HG02870 (cell line): ENCODE results near the gene AOAH.
"Not testable (repeated sequence)": the region's sequence is repeated elsewhere in the genome, so short reads cannot be mapped to it uniquely, and the experiment has no call there.

Source experiments
- ATAC-seq: cut with Tn5 transposase; IDR thresholded peaks from one replicate; pipeline ENCODE4 v1.9.1; 2021; ENCODE audit warnings: mild to moderate bottlenecking, moderate library complexity; ENCODE audit not compliant: unreplicated experiment

AOAH gene

DNA sequence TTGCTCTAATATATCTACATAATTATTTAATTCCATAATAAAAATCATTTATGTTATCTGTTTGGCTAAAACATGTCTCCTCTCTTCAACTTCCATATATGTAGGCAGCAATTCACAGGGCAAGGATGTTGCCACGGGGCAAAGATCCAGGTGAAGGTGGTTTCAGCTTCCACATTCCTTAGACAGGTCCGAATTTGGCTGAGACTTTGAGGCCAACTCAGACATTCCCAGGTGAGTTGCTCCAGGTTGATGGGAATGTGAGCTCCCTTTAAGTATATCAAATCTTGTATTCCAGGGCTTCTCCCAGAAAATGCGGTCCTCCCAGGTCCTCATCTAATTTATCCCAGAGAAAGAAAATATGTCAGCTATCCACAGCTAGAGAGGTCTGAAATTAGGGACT is 15.1 kb upstream of the AOAH start:
- no peak for ATAC-seq

DNA sequence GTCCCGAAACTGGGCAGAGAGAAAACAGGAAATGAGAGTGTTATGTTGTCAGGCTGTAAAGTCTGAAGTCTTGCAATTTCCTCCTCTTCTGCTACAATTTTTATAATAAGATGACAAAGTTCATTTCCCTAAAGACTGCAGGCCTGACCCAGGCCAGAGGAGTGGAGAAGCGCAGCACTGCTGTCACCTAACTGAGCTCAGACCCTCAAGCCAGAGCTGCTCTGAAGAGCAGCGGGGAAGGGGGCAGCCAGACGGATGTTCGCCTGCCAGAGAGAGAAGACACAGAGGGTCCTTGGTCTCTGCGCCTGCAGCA is 12.6 kb upstream of the AOAH start:
- no peak for ATAC-seq

DNA sequence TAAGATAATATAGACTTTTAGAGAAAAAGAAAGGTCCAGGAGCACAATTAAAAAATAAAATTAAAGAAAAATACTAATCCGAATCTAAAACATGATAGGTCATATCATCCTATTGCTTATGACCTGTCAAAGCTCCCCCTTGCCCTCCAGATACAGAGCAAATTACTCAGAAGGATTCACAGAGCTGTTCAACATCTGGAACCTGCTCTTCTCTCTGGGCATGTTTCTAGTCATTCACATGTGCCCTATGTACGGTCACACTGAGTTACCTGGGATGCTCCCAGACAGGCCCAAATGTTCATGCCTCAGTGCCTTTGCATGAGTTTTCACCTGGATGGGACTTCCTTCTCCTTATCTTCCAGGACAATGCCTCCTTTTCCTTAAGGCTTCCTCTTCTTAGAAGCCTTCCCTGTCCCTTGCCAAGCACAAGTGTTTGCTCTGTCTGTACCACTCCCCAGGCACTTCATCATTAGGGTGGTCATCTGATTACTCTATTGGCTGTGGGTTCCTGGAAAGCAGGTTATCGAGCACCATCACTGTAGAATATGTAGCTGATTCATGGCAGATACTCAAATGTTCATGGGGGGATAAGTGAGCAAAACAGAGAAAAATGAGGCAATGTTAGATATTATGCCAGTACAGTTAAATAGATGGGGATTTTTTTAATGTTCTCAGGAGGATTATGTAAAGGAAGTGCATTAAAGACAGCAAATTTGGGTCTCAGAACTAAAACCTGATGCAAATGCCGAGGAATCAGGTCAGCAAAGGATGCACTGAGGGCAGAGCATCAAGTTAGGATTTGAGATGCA is 12.0 kb upstream of the AOAH start:
- peak; percentile 93 for ATAC-seq

DNA sequence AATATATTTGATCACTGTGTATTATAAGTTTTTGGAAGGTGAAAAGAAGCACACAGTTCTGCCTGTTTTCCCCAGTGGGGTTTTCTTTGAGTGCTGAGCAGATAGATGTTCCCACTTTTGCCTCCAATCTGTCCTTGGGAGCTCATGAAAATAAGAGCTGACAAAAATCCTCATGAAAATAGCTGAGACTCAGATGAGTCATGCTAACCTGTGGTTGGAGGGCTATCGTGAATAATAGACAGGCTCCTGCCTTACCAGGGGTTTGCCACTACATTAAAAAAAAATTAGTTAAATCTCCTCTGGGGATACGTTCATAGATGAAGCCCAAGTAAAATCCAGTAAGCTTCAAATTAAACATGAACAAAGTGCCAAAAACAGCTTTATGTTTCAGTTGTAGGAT is 10.9 kb upstream of the AOAH start:
- ATAC-seq, result no peak

DNA sequence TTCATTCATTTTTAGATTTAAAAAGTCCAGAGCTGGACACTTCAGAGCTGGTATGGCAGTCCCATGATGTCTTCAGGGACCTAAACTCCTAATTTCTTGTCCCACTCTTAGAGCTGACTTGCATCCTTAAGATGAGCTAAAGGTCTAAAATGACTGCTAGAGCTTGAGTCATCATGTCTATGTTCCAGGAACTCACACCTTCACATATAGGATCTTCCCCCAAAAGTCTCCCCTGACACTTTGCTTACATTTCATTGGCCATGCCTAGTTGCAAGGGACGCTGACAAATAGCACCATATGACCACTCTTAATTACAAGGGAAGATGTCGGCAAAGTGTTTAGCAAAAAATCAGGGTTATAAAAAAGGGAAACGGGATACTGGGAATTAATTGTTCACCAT is 10.4 kb upstream of the AOAH start:
- ATAC-seq, result no peak

GRCh38 chr7:36733411-36733810 is 9.1 kb upstream of the AOAH start:
- ATAC-seq, result no peak

GRCh38 chr7:36732806-36733205 is 8.5 kb upstream of the AOAH start:
- ATAC-seq, result no peak

GRCh38 chr7:36730046-36730445 is 5.8 kb upstream of the AOAH start:
- ATAC-seq, result no peak

GRCh38 chr7:36728143-36728542 is 3.8 kb upstream of the AOAH start:
- no peak for ATAC-seq

DNA sequence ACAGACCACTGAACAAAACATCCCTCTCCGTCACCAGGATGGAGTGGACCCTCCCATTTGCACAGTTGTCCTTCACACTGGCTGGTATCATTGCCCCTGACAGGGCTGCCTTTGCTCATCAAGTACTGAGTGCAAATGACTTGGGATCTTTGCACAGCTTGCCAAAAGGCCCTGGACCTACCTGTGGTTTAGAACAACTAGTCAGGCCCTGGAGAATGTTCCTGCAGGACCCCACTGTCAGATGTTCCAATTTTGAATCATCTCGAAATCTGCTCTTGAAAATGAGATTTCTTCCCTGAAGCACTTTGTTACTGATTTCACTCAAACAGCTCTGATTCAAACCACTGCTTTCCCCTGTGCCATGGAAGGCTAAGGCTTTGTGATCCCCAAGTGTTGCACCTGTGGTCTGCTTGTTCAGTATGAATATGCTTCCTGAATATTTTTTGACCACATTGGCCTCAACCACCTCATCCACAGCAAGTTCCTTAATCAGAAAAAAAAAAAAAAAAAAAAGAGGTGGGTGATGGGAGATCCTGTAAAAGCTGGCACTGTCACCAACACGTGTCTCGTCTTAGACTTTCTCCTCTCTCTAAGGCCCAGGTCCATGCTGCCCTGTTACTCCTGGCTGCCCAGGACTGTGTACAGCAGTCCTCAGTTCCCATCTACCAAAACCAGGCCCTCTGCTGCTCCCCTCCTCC is 2.7 kb upstream of the AOAH start:
- ATAC-seq, result no peak

DNA sequence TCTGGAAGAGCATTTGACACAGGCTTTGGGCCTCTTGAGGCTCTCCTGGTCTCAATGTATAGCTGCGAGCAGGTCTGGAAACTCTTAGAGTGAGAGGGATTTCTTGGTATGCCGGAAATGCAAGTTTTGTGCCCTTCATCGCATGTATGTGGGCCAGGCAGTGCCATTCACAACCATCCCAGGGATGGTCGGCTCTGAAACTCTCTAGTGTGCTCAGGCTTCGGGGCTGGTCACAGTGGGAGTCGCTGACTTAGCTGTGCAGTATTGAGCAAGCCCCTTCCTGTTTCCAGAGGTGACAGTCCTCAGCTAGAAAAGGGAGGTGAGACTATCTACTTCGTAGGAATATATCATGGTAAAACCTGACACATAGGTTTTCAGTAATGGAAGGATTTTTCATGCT is 2.0 kb upstream of the AOAH start:
- no peak for ATAC-seq

DNA sequence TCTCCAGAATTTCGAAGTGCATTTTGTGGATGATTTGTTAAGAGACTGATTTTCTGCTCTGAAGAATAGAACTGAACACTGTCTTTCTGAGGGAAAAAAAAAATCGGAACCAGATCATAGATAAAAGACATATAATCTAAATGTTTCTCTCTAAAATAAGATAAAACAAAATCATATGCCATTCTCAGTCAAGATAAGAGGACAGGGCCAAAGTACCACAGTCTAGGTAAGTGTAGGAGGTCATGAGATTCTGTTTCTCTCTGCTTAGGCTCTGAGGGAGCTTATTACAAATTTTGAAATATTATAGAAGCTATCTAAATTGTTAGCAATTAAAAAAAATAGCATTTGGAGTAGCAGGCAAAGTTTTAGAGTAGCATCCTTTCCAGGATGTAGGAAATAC is 702 bp upstream of the AOAH start:
- ATAC-seq, result no peak

DNA sequence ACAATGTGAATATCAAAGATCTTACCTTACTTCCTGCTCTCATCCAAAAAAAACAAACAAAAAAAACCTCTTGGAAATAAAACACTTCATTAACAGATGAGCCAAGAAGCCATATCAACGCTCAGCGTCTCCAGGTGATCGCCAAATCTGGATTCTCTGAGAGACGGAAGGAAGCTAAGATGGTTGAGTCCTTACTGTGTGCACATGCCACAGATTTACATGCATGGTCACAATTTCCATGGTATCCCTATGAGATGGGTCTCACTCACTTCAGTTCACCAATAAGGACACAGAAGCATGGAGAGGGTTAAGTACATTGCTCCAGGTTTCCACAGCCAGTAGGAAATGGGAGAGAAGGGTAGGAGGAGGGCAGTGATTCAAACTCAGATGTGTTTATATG is 1.0 kb downstream of the AOAH start:
- ATAC-seq, result no peak

DNA sequence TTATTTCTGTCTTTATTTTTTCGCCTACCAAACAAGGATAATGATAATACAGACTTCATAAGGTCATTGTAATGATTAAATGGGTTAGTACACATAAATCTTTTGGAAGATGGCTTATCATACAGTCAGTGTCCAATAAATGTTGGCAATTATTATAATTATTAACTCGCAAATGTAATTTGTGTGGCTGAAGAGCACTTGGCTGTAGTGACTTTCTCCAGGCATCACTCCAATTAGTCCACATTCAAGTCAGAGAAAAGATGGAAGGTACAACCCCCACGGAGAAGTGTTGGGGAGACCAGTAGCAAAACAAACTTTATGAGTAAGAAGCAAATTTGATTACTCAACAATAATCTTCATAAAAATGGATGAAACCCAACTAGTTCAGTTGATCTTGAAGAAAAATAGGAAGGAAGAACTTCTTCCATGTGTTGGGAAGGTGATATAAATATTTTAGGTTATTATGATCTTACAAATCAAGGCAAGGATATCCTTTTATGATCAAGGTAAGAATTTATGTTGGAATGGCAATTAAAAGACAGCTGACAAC is 5.1 kb downstream of the AOAH start:
- ATAC-seq, result no peak

DNA sequence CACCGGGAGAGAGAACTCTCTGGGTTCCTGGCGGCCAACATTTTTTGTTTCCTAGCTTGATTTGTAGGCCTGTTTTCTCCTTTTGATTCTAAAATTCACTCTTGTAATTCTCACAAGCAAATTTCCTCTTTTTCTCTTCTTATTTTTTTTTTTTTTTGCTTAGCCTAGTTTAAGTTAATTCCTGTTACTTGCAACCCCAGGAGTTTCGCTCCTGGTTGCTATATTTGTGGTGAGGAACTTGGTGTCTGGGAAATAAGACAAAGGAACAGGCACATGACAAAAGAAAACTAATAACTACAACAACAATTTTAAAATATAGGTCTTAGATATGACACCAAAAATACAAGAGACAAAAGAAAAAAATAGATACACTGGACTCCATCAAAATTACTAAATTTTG is 6.7 kb downstream of the AOAH start:
- ATAC-seq, result no peak

DNA sequence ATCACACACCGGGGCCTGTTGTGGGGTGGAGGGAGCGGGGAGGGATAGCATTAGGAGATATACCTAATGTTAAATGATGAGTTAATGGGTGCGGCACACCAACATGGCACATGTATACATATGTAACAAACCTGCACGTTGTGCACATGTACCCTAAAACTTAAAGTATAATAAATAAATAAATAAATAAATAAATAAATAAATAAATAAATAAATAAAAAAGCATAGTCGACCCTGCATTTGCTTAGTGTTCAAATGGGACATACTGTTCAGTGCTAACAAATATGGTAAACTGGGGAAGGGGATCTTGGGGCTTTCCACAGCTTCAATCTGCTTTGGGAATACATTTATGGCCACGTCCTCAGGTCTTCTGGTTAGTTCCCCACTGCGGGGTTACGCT is 7.5 kb downstream of the AOAH start:
- not testable (repeated sequence) for ATAC-seq

DNA sequence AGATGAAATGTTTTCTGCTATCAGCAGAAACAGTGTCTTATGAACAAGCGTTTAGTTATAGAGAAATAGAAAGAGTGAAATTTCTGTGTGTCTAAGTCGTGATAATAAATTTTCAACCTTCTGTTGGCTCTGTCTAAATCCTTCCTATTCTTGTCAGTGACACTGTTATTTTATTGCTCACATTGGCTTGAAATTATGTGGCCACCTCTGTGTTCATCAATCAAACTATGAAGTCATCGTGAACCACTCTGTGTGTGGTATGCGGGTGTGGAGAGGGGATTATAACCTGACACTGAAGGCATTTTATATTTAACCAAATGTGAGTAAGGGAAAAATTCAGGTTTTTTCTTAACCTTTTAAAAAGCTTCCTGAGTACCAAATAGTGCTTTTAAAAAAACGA is 12.3 kb downstream of the AOAH start:
- ATAC-seq, result no peak

DNA sequence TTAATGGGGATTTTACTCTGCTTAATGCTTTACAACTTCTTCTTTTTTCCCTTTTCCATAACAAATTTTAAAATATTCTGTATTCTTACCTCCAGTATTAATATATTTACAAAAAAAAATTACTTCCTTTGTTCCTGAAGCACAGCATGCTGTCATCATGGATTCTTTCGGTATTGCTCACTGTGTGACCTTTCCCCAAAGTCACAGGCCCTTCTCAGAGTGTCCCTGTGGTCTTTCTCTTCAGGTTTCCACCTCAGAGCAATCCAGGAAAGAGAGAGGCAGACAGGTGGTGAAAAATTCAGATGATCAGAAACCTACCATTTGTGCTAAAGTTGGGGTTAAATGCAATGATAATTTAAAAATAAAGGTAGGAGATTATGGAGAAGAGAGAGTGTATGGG is 13.0 kb downstream of the AOAH start:
- ATAC-seq, result no peak

GRCh38 chr7:36710186-36710791 is 14.0 kb downstream of the AOAH start:
- no peak for ATAC-seq

DNA sequence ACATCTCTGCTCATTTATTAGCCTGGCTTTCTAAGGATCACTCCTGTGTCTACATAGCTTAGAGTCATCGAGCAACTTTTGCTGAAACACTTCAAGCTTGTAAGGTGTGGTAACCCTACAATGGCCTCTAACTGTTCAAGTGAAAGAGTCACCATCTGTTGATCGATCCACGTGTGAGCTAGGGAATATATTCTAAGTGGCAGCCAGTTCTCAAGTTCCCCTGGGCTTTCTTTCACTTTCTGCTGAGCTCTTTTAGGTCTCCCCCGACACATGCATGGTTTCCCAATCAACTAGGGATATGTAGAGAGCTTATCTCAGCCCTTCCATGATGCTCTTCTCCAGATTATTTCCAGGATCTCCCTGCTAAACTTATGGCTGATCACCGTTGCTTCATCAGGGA is 15.5 kb downstream of the AOAH start:
- no peak for ATAC-seq

GRCh38 chr7:36707898-36708297 is 16.4 kb downstream of the AOAH start:
- ATAC-seq, result no peak

GRCh38 chr7:36707465-36707864 is 16.8 kb downstream of the AOAH start:
- ATAC-seq, result no peak
